ENCODE measurements around the gene DGCR2.

DNA sequence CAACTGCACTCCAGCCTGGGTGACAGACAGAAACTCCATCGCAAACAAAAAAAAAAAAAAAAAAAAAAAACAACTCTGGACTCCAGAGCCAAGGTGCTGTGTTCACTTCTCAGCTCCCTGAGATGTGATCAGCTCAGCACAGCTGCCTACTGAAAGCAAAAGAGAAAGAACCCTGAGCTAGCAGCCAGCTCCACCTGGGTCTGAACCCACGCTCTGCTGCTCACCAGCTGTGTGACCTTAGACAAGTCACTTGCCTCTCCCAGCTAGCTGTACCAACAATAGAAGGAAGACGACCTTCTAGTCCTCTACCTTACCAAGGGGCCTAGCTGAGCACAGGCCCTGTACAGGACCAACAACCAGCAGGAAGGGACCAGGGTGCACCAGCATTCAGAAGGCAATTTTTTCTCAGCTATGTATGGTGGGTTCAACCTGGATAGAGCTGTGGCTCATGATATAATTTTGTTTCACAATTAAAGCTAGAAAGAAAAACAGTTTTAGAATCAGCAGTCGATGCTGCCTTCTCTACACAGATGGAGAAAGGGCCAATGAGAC lies 3.8 kb downstream of the DGCR2 start:
- TF ChIP-seq, protein P1, sequence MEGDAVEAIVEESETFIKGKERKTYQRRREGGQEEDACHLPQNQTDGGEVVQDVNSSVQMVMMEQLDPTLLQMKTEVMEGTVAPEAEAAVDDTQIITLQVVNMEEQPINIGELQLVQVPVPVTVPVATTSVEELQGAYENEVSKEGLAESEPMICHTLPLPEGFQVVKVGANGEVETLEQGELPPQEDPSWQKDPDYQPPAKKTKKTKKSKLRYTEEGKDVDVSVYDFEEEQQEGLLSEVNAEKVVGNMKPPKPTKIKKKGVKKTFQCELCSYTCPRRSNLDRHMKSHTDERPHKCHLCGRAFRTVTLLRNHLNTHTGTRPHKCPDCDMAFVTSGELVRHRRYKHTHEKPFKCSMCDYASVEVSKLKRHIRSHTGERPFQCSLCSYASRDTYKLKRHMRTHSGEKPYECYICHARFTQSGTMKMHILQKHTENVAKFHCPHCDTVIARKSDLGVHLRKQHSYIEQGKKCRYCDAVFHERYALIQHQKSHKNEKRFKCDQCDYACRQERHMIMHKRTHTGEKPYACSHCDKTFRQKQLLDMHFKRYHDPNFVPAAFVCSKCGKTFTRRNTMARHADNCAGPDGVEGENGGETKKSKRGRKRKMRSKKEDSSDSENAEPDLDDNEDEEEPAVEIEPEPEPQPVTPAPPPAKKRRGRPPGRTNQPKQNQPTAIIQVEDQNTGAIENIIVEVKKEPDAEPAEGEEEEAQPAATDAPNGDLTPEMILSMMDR (IDR thresholded peaks at IDR 0.05; ENCODE audit: borderline replicate concordance, extremely low read depth, low read length, poor library complexity, severe bottlenecking), result no peak
- TF ChIP-seq EZH2 (IDR thresholded peaks at IDR 0.05; ENCODE audit: borderline replicate concordance, low read depth, low read length, severe bottlenecking), result no peak

All from DND-41 (cell line).